Endothelial cell of umbilical vein (primary cell): ENCODE data around the gene BACH2. TPM values are rescaled to one million over a fixed set of nuclear protein-coding genes. Genes with fewer than 3 reads are reported as not detected.

Experiments used
- BruUV-seq: library from RNA; stranded (reverse); fragments of 400-500 nt; replicated peaks from 2 replicates; lab custom pipeline; 2021; lab: Mats Ljungman, UMichigan
- CTCF ChIA-PET: fragments of 300-600, 350-600 bp; sonication (Branson Sonifier 250); formaldehyde crosslinking; loops from one replicate; lab custom pipeline; 2021; ENCODE audit warnings: antibody characterized with exemption, inconsistent platforms; lab: Charles Lee
- POLR2A ChIA-PET: fragments of 300-600, 350-600 bp; sonication (Branson Sonifier 250); formaldehyde crosslinking; loops from one replicate; lab custom pipeline; 2021; ENCODE audit warnings: antibody characterized with exemption, inconsistent platforms; lab: Charles Lee
- DNase-seq: peaks from one replicate; pipeline ENCODE4 v3.0.0-alpha.2; 2011; ENCODE audit warnings: low read depth, low spot score
- FAIRE-seq: peaks from 2 replicates; lab custom pipeline; 2011; peaks lifted over from hg19 to GRCh38; lab: Jason Lieb, UNC
- H2AFZ ChIP-seq: 2 replicates; pipeline ENCODE4 v1.6.0; 2012; ENCODE audit warnings: low read depth, low read length, control low read depth, inconsistent platforms
- H3K27ac ChIP-seq: 2 replicates; pipeline ENCODE4 v1.5.1; 2011; ENCODE audit warnings: low read depth, mild to moderate bottlenecking, control low read depth, low read length, moderate library complexity; ENCODE audit not compliant: insufficient read depth
- H3K27me3 ChIP-seq, 2 experiments: 2 replicates each; pipeline versions ENCODE4 v1.6.0 to v1.6.1; 2011; ENCODE audit warnings: low read length in 2 of 2, mixed read lengths in 1 of 2; ENCODE audit not compliant: control insufficient read depth in 2 of 2, insufficient read depth in 2 of 2
- H3K36me3 ChIP-seq, 2 experiments: 2 replicates in 1 of 2; 3 replicates in 1 of 2; pipeline ENCODE4 v1.5.1; 2011; ENCODE audit warnings: low read length in 2 of 2, mild to moderate bottlenecking in 1 of 2, moderate library complexity in 1 of 2; ENCODE audit not compliant: control insufficient read depth in 2 of 2, insufficient read depth in 2 of 2; ENCODE audit errors: extremely low read depth in 1 of 2
- H3K4me1 ChIP-seq: 3 replicates; pipeline ENCODE4 v1.5.1; 2011; ENCODE audit warnings: mild to moderate bottlenecking, low read length; ENCODE audit not compliant: control insufficient read depth, insufficient read depth; ENCODE audit errors: extremely low read depth
- H3K4me2 ChIP-seq: 2 replicates; pipeline ENCODE4 v1.6.1; 2011; ENCODE audit warnings: low read length, control low read depth, mixed read lengths; ENCODE audit not compliant: insufficient read depth
- H3K4me3 ChIP-seq, 3 experiments: fragments of 200-600 bp in 1 of 3; sonication (generic), shearing (Covaris generic) in 1 of 3; replicated peaks in 1 of 3; 2 replicates each; pipeline ENCODE4 v1.5.1; 2011 to 2016; ENCODE audit warnings: control low read depth in 3 of 3, low read length in 3 of 3, mild to moderate bottlenecking in 2 of 3, inconsistent platforms in 1 of 3, low read depth in 1 of 3, moderate library complexity in 1 of 3; ENCODE audit not compliant: insufficient read depth in 1 of 3
- H3K79me2 ChIP-seq: 2 replicates; pipeline ENCODE4 v1.6.0; 2012; ENCODE audit warnings: low read length, inconsistent platforms; ENCODE audit not compliant: control insufficient read depth, insufficient read depth
- H3K9ac ChIP-seq: replicated peaks from 2 replicates; pipeline ENCODE3; 2011; ENCODE audit warnings: low read length, control low read depth; ENCODE audit not compliant: insufficient read depth; ENCODE audit errors: extremely low read depth
- H3K9me1 ChIP-seq: replicated peaks from 3 replicates; pipeline ENCODE4 v1.6.0; 2011; ENCODE audit warnings: mild to moderate bottlenecking, low read length; ENCODE audit not compliant: control insufficient read depth, insufficient read depth; ENCODE audit errors: extremely low read depth
- H3K9me3 ChIP-seq: replicated peaks from 2 replicates; pipeline ENCODE4 v1.5.1; 2012; ENCODE audit warnings: low read length, inconsistent platforms; ENCODE audit not compliant: control insufficient read depth, insufficient read depth
- H4K20me1 ChIP-seq: replicated peaks from 2 replicates; pipeline ENCODE3; 2011; ENCODE audit warnings: mild to moderate bottlenecking, low read length; ENCODE audit not compliant: control insufficient read depth, insufficient read depth; ENCODE audit errors: extremely low read depth
- CTCF ChIP-seq, 2 donors: IDR thresholded peaks; 1 replicate in 1 of 2; 2 replicates in 1 of 2; pipeline ENCODE4 v1.5.1; 2011; ENCODE audit warnings: low read length in 2 of 2, mild to moderate bottlenecking in 2 of 2, moderate library complexity in 2 of 2, control low read depth in 1 of 2, inconsistent platforms in 1 of 2, low read depth in 1 of 2; ENCODE audit not compliant: insufficient read depth in 1 of 2; ENCODE audit errors: extremely low read depth in 1 of 2
- EZH2 ChIP-seq: IDR thresholded peaks from 2 replicates; pipeline ENCODE4 v1.6.1; 2012; ENCODE audit warnings: borderline replicate concordance, low read depth, mild to moderate bottlenecking, moderate library complexity, low read length, inconsistent platforms; ENCODE audit not compliant: severe bottlenecking
- FOS ChIP-seq: IDR thresholded peaks from 2 replicates; pipeline ENCODE4 v1.6.1; 2011; ENCODE audit warnings: mild to moderate bottlenecking, low read length, moderate library complexity, borderline replicate concordance; ENCODE audit not compliant: insufficient read depth
- GATA2 ChIP-seq: IDR thresholded peaks from 2 replicates; pipeline ENCODE4 v1.7.0; 2011; ENCODE audit warnings: low read depth, mild to moderate bottlenecking, moderate library complexity, mixed read lengths, low read length; ENCODE audit not compliant: insufficient read length, insufficient read depth
- JUN ChIP-seq: IDR thresholded peaks from 2 replicates; pipeline ENCODE4 v1.6.1; 2011; ENCODE audit warnings: borderline replicate concordance, low read depth; ENCODE audit not compliant: insufficient read length, insufficient read depth
- MAX ChIP-seq: IDR thresholded peaks from 2 replicates; pipeline ENCODE4 v1.6.1; 2011; ENCODE audit not compliant: insufficient read depth, insufficient read length
- MYC ChIP-seq: IDR thresholded peaks from one replicate; pipeline ENCODE4 v1.6.1; 2011; ENCODE audit warnings: mild to moderate bottlenecking, low read depth, low read length
- POLR2A ChIP-seq: IDR thresholded peaks from 2 replicates; pipeline ENCODE4 v1.6.1; 2012; ENCODE audit warnings: low read depth, mild to moderate bottlenecking, control low read depth, low read length
- POLR2AphosphoS5 ChIP-seq: IDR thresholded peaks from 2 replicates; pipeline ENCODE4 v1.6.1; 2012; ENCODE audit warnings: low read depth, mild to moderate bottlenecking, control low read depth, low read length, moderate library complexity; ENCODE audit not compliant: insufficient read depth
- dilution Hi-C: fragments of 300-500 bp; cut with MboI; formaldehyde crosslinking; loops from one replicate; pipeline ENCODE4 v1.15.0; 2019; ENCODE audit warnings: low sequenced_read_pairs; ENCODE audit not compliant: extremely low pct_ligation_motif_present
- intact Hi-C: fragments of 100-400 bp; cut with micrococcal nuclease; formaldehyde crosslinking; loops from one replicate; pipeline ENCODE4 v1.10.0; 2022
- polyA plus RNA-seq, 4 experiments: library from polyadenylated mRNA; depleted of rRNA in 3 of 4; stranded (reverse) in 3 of 4; unstranded in 1 of 4; fragments of >200 nt; gene quantifications; 2 replicates each; pipeline versions ENCODE4 v1.2.1 to v1.2.3, GENCODE V29; 2011 to 2012; ENCODE audit warnings: missing spikeins in 1 of 4
- total RNA-seq: library from RNA; stranded (reverse); gene quantifications from 2 replicates; pipeline ENCODE4 v1.2.3, GENCODE V29; 2021

The BACH2 gene
- total and polyA plus RNA-seq, 2 donors (not counting 3 experiments of a cell fraction or from before 2014, with no cell fraction given), result 1.7 to 5.6 TPM

GRCh38 chr6:90238496-90239266 is 58.0 kb downstream of the BACH2 start:
- ChIA-PET POLR2A (no interaction called here), CTCF (no interaction called here)
- DNase-seq (no peak), FAIRE-seq (no peak)
- no peaks in the 10 kb centered on the region for H3K9me1 ChIP-seq
- no peaks in the 10 kb centered on the region for H3K27me3 ChIP-seq
- H3K27ac ChIP-seq, result no peak overlapping the region
- H3K4me3 ChIP-seq, result no peak overlapping the region
- intact Hi-C loops (no loop called here), dilution Hi-C loops (no loop called here)
- no peak overlapping the region for H3K4me2 ChIP-seq
- BruUV-seq, result no TSS peak
- no peaks in the 10 kb centered on the region for H3K9me3 ChIP-seq
- no peaks in the 10 kb centered on the region for H4K20me1 ChIP-seq
- no peaks in the 10 kb centered on the region for H3K36me3 ChIP-seq
- H3K4me1 ChIP-seq, result peaks cover 10% of the 10 kb centered on the region
- no peak overlapping the region for H3K9ac ChIP-seq
- H3K79me2 ChIP-seq, result no peaks in the 10 kb centered on the region
- H2AFZ ChIP-seq, result no peak overlapping the region
- TF ChIP-seq FOS (no peak), EZH2 (no peak), MAX (no peak), GATA2 (no peak), JUN (no peak), POLR2AphosphoS5 (no peak), MYC (no peak), POLR2A (no peak), CTCF (IDR thresholded peaks at IDR 0.05; ENCODE audit: extremely low read depth in 1 of 2, insufficient read depth in 1 of 2, low read depth in 1 of 2, low read length in 2 of 2) (no peak)
